Tibial nerve (tissue), 4 donors: Measurements from ENCODE around the gene MLKL. TPM values are rescaled to one million over a fixed set of nuclear protein-coding genes. Genes with fewer than 3 reads are reported as not detected.

Experiments used
- DNase-seq, 2 donors: peaks; one replicate each; pipeline ENCODE4 v3.0.0-alpha.2; 2019; ENCODE audit warnings: low spot score in 2 of 2
- H3K27ac ChIP-seq, 4 donors: fragments of 200-600 bp; sonication (generic) in 3 of 4; one replicate each; pipeline ENCODE4 v1.5.1; 2017 to 2019; ENCODE audit warnings: mild to moderate bottlenecking in 1 of 4
- H3K27me3 ChIP-seq, 2 donors: fragments of 200-600 bp; sonication (generic) in 1 of 2; one replicate each; pipeline versions ENCODE4 v1.5.1 to v1.6.0; 2017 to 2019
- H3K36me3 ChIP-seq, 3 donors: fragments of 200-600 bp; sonication (generic); one replicate each; pipeline ENCODE4 v1.5.1; 2018 to 2019
- H3K4me1 ChIP-seq, 4 donors: fragments of 200-600 bp; sonication (generic) in 3 of 4; one replicate each; pipeline ENCODE4 v1.5.1; 2017 to 2019
- H3K4me3 ChIP-seq, 4 donors: fragments of 200-600 bp; sonication (generic) in 3 of 4; one replicate each; pipeline ENCODE4 v1.5.1; 2017 to 2019; ENCODE audit warnings: mild to moderate bottlenecking in 1 of 4, moderate library complexity in 1 of 4
- H3K9me3 ChIP-seq, 4 donors: fragments of 200-600 bp; sonication (generic) in 3 of 4; one replicate each; pipeline ENCODE4 v1.5.1; 2017 to 2019
- CTCF ChIP-seq, 5 experiments: fragments of 200-600 bp in 3 of 5; fragments of 450-650 bp in 2 of 5; sonication (generic) in 3 of 5; IDR thresholded peaks; one replicate each; pipeline ENCODE4 v1.5.1; 2016 to 2019; ENCODE audit warnings: antibody characterized with exemption in 5 of 5, mild to moderate bottlenecking in 3 of 5, moderate library complexity in 2 of 5
- EP300 ChIP-seq, 2 donors: sonication (generic); formaldehyde crosslinking; IDR thresholded peaks; one replicate each; pipeline ENCODE4 v1.6.1; 2017; ENCODE audit warnings: antibody characterized with exemption in 2 of 2, mild to moderate bottlenecking in 1 of 2
- POLR2A ChIP-seq, 2 donors: fragments of 450-650 bp; IDR thresholded peaks; one replicate each; pipeline ENCODE4 v1.6.1; 2017; ENCODE audit warnings: antibody characterized with exemption in 2 of 2, mild to moderate bottlenecking in 2 of 2, moderate library complexity in 2 of 2
- WGBS, 2 donors: methylation state at CpG; one replicate each; pipeline ENCODE4 v1.1.5; 2018; 5-methylcytosine and 5-hydroxymethylcytosine counted together
- total RNA-seq, 4 donors: library from RNA; depleted of rRNA; stranded (reverse); fragments of >200 nt; gene quantifications; one replicate each; pipeline ENCODE4 v1.1.0, GENCODE V29; 2016

MLKL gene
- total RNA-seq, 4 donors from 2014 or later = 4.8 to 22.8 (median 10.2) TPM

- Histone ChIP-seq H3K9me3 (no peaks in the 10 kb centered on the region), H3K27ac (no peak overlapping the region), H3K27me3 (no peaks in the 10 kb centered on the region), H3K36me3 (peaks cover 6 to 90% (median 14%) of the 10 kb centered on the region in 3 donors), H3K4me1 (no peaks in the 10 kb centered on the region), H3K4me3 (no peak overlapping the region)
- no peak for DNase-seq
- 81 to 85% methylated on average over 7 of the region's 7 CpGs for WGBS, 2 donors
- TF ChIP-seq CTCF (IDR thresholded peaks at IDR 0.05) (no peak), POLR2A (IDR thresholded peaks at IDR 0.05) (no peak), EP300 (IDR thresholded peaks at IDR 0.05) (no peak)
Observed at GRCh38 chr16:74637742-74638453, 62.8 kb downstream of the MLKL start.

- H3K27me3 ChIP-seq = no peaks in the 10 kb centered on the region
- 85 to 88% methylated on average over 5 of the region's 5 CpGs for WGBS, 2 donors
- peaks cover 3 to 90% (median 28%) of the 10 kb centered on the region in 3 donors for H3K36me3 ChIP-seq
- no peak for DNase-seq
- no peak overlapping the region for H3K4me3 ChIP-seq
- H3K4me1 ChIP-seq = no peaks in the 10 kb centered on the region
- H3K9me3 ChIP-seq = no peaks in the 10 kb centered on the region
- TF ChIP-seq CTCF (IDR thresholded peaks at IDR 0.05) (no peak), EP300 (IDR thresholded peaks at IDR 0.05) (no peak), POLR2A (IDR thresholded peaks at IDR 0.05) (no peak)
- H3K27ac ChIP-seq = no peak overlapping the region
Observed at GRCh38 chr16:74635303-74635702, 65.4 kb downstream of the MLKL start.

- no peaks in the 10 kb centered on the region for H3K9me3 ChIP-seq
- H3K27me3 ChIP-seq = no peaks in the 10 kb centered on the region
- H3K4me3 ChIP-seq = no peak overlapping the region
- TF ChIP-seq CTCF (IDR thresholded peaks at IDR 0.05) = no peak
- TF ChIP-seq EP300 (IDR thresholded peaks at IDR 0.05) = no peak
- TF ChIP-seq POLR2A (IDR thresholded peaks at IDR 0.05) = no peak
- H3K36me3 ChIP-seq = peaks cover 0 to 90% (median 41%) of the 10 kb centered on the region in 3 donors
- 78 to 80% methylated on average over 7 of the region's 7 CpGs for WGBS, 2 donors
- H3K4me1 ChIP-seq = no peaks in the 10 kb centered on the region
- no peak overlapping the region for H3K27ac ChIP-seq
- no peak for DNase-seq
Observed at GRCh38 chr16:74633686-74634085, 67.0 kb downstream of the MLKL start.

- peak in 1 of 2 donors; percentile 16 for DNase-seq
- Histone ChIP-seq H3K27ac (no peak overlapping the region), H3K4me3 (no peak overlapping the region), H3K36me3 (peaks cover 0 to 98% (median 51%) of the 10 kb centered on the region in 3 donors), H3K4me1 (peaks cover 0 to 11% (median 0%) of the 10 kb centered on the region in 4 donors), H3K27me3 (no peaks in the 10 kb centered on the region), H3K9me3 (no peaks in the 10 kb centered on the region)
- 76 to 78% methylated on average over 6 of the region's 6 CpGs for WGBS, 2 donors
- TF ChIP-seq EP300 (IDR thresholded peaks at IDR 0.05) (no peak), POLR2A (IDR thresholded peaks at IDR 0.05) (no peak), CTCF (IDR thresholded peaks at IDR 0.05) (no peak)
Observed at GRCh38 chr16:74627506-74628220, 73.0 kb downstream of the MLKL start.
